Limb (tissue), 2 donors: ENCODE data around the gene RTP5.
"Not testable (repeated sequence)": the region's sequence is repeated elsewhere in the genome, so short reads cannot be mapped to it uniquely, and the experiment has no call there.

Experiments
- DNase-seq, 2 donors: peaks; one replicate each; pipeline ENCODE4 v3.0.0-alpha.2; 2016; ENCODE audit errors: extremely low spot score in 2 of 2

The RTP5 gene

GRCh38 chr2:241902357-241902991 is 32.9 kb downstream of the RTP5 start:
- no peak for DNase-seq

- no peak for DNase-seq
These were observed 33.8 kb downstream of the RTP5 start for GRCh38 chr2:241903121-241904010.

GRCh38 chr2:241904011-241904718 is 34.6 kb downstream of the RTP5 start:
- no peak for DNase-seq

- DNase-seq: no peak
These were observed 35.5 kb downstream of the RTP5 start for GRCh38 chr2:241904791-241905710.

GRCh38 chr2:241905716-241906377 is 36.3 kb downstream of the RTP5 start:
- no peak for DNase-seq

- not testable (repeated sequence) for DNase-seq
These were observed 36.8 kb downstream of the RTP5 start for GRCh38 chr2:241906378-241906770.

- DNase-seq: no peak
These were observed 37.5 kb downstream of the RTP5 start for GRCh38 chr2:241906826-241907570.

- DNase-seq: not testable (repeated sequence)
These were observed 38.3 kb downstream of the RTP5 start for GRCh38 chr2:241907831-241908230.

- DNase-seq: no peak
These were observed 39.3 kb downstream of the RTP5 start for GRCh38 chr2:241908686-241909420.

GRCh38 chr2:241909769-241910168 is 40.2 kb downstream of the RTP5 start:
- DNase-seq: no peak

GRCh38 chr2:241910604-241911520 is 41.3 kb downstream of the RTP5 start:
- DNase-seq: no peak

- no peak for DNase-seq
These were observed 42.0 kb downstream of the RTP5 start for GRCh38 chr2:241911551-241911950.

GRCh38 chr2:241912021-241912555 is 42.6 kb downstream of the RTP5 start:
- no peak for DNase-seq

GRCh38 chr2:241913703-241914102 is 44.2 kb downstream of the RTP5 start:
- DNase-seq: no peak

- no peak for DNase-seq
These were observed 45.0 kb downstream of the RTP5 start for GRCh38 chr2:241914542-241914941.

- not testable (repeated sequence) for DNase-seq
These were observed 52.1 kb downstream of the RTP5 start for GRCh38 chr2:241921631-241922030.

- no peak for DNase-seq
These were observed 52.9 kb downstream of the RTP5 start for GRCh38 chr2:241922411-241922810.
